Activated CD4-positive, CD25-positive, alpha-beta regulatory T cell (primary cell): ENCODE data around the gene CORO1C.

Experiments used
- DNase-seq, 4 experiments: peaks; one replicate each; lab custom pipeline; 2025; lab: John Stamatoyannopoulos, UW

CORO1C gene

DNA sequence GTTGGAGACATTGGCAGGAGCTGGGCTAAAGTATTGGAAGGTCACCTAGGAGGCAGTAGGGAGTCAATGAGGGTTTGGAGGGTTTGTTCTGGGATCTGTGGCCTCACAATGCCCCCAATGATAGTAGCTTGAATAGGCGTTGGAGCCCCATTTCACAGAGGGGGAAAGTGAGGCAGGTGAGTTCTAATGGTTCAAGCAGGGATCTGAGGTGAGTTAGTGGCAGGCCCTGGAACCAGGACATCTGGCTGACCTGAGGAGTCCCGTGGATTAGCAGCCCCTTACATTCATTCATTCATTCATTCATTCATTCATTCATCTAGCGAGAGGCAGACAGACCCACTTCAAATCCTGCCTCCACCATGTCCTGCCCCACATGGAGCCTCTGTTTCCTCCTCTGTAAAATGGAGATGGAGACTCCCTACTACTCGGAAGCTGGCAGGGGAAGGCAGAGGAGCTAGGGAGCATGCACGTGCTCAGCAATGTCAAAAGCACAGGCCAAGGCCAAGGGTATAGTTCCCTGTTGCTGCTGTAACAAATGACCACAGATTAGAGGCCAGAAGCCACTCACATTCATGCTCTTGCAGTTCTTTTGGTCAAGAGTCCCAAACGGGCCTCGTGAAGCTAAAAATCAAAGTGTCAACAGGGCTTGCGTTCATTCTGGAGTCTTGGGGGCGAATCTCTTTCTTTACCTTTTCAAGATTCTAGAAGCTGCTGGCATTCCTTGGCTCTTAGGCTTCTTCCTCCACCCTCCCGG is 131.2 kb downstream of the CORO1C start:
- no peak for DNase-seq

- DNase-seq: no peak
Measured at GRCh38 chr12:108599541-108599940, 131.8 kb downstream of the CORO1C start.

DNA sequence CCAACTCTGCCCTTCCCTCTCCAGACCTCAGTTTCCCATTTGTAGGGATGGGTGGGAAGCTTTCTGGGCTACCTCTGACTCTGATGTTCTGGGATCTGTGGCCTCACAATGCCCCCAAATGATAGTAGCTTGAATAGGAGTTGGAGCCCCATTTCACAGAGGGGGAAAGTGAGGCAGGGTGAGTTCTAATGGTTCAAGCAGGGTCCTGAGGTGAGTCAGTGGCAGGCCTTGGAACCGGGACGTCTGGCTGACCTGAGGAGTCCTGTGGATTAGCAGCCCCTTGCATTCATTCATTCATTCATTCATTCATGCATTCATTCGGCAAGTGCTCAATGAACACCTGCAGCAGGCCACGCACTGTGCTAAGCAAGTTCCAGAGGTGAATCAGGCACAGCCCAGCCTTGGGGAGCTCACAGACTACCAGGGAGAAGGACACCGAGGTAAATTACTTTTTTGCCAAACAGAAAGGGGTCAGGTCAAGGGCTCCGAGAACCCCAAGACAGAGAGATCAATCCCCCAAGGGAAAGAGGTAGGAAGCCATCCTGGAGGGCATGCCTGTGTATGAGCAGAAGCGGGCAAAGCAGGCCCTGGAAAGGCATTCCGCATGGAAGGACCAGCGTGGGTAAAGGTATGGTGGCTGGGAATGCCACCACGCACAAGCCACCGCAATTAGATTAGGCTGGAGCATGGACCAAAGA is 132.6 kb downstream of the CORO1C start:
- DNase-seq: no peak

- DNase-seq: no peak
Measured at GRCh38 chr12:108597559-108598471, 133.5 kb downstream of the CORO1C start, which contains the start of gene TMEM119. TMEM119 (minus strand) TSS chr12:108598084; CDS start chr12:108592383, 5,701 bp downstream.

DNA sequence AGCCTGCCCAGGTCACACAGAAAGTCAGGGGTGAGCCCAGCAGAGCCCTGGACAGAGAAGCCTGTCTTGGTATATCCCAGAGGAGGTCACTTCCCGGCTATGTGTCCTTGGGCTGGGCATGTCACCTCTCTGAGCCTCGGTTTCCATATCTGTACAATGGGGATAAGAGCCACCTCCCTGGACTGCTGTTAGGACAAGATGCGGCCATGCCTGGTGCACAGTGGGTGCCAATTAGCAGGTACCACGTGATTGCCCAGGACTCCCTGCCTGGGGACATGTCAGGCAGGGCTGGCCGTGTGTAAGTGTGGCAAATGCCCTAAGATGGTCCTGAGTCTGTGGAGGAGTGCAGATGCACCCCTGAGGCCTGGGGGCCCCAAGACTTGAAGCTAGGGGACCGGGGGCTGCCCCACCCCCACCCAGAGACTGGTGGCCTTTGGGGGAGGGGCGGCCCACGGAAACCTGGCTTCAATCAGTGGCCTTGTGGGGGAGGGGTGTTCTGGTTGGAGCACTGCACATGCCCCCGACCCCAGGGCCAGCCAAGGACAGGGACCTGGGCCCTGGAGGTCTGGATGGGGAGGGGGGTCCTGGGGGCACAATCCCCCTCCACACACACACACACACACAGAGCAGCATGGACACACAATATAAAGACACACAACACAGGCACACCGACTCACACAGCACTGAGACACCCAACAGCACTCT is 134.3 kb downstream of the CORO1C start:
- DNase-seq: no peak

DNA sequence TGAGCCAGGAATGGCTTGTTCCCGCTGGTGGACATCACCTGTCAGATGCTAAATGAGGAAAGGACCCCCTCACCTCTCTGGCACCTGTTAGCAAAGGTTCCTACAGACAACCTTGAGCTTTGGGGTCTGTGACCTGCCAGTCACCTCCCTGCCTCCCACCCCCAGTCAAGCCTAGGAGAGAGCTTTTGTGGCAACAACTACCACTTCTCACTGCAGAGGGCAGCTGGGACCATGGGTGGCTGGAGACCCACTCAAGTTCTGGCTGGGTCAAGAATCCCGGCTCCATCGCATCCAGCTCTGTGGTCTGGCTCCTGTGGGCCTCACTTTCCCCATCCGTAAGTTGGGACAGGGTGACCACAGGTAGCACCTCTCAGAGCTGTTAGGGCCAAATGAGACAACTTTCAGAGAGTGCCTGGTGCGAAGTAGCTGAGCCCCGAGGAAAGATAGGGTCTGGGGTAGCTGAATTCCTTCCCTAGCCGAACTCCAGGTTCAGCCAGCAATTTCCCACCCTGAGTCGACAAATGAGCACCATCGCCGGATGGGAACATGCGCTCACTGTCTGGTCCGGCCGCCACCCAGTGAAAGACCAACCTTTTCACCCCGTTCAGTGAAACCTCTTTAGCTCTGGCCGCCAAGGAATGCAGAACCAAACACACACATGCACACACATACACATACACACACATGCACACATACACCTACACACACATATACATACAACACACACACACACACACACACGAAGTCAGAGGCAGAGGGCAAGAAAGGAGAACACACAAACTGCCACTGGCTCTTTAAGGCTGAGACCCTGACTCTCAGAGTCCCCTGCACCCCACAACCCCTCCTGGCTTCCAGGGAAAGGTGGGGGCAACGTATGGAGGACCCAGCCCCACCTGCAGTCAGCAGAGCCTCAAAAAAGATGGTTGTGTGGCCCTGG is 135.3 kb downstream of the CORO1C start:
- no peak for DNase-seq
